Stimulated activated CD8-positive, alpha-beta memory T cell treated with anti-CD3 and anti-CD28 coated beads, Interleukin-7, amount 100 ng/mL, for 24 hours (primary cell): ENCODE results near the gene EIF2D.
A peak's percentile ranks its signal among the peaks of the same experiment; 100 is the strongest.
"Not testable (repeated sequence)": the region's sequence is repeated elsewhere in the genome, so short reads cannot be mapped to it uniquely, and the experiment has no call there.

Experiments used
- DNase-seq: peaks from one replicate; pipeline ENCODE4 v3.0.0-alpha.2; 2020; ENCODE audit warnings: low read depth

Gene EIF2D

GRCh38 chr1:206586501-206587445 is 25.5 kb downstream of the EIF2D start:
- DNase-seq: no peak

- no peak for DNase-seq
Measured at GRCh38 chr1:206584683-206585082, 27.6 kb downstream of the EIF2D start.

- DNase-seq: peak; percentile 80
Measured at GRCh38 chr1:206583707-206584648, 28.3 kb downstream of the EIF2D start.

GRCh38 chr1:206582971-206583706 is 29.1 kb downstream of the EIF2D start:
- DNase-seq: no peak

- no peak for DNase-seq
Measured at GRCh38 chr1:206582537-206582936, 29.7 kb downstream of the EIF2D start.

GRCh38 chr1:206581571-206581981 is 30.7 kb downstream of the EIF2D start:
- DNase-seq: no peak

- DNase-seq: not testable (repeated sequence)
Measured at GRCh38 chr1:206581114-206581497, 31.2 kb downstream of the EIF2D start.

GRCh38 chr1:206580438-206581113 is 31.7 kb downstream of the EIF2D start:
- no peak for DNase-seq

GRCh38 chr1:206579747-206580437 is 32.4 kb downstream of the EIF2D start:
- peak; percentile 75 for DNase-seq

GRCh38 chr1:206578978-206579374 is 33.3 kb downstream of the EIF2D start:
- DNase-seq: no peak

GRCh38 chr1:206578068-206578977 is 33.9 kb downstream of the EIF2D start:
- DNase-seq: no peak

GRCh38 chr1:206577626-206578025 is 34.6 kb downstream of the EIF2D start:
- DNase-seq: no peak

GRCh38 chr1:206575894-206576737 is 36.1 kb downstream of the EIF2D start:
- DNase-seq: no peak

- no peak for DNase-seq
Measured at GRCh38 chr1:206575165-206575893, 36.9 kb downstream of the EIF2D start.

- no peak for DNase-seq
Measured at GRCh38 chr1:206573762-206574161, 38.5 kb downstream of the EIF2D start.

GRCh38 chr1:206573319-206573718 is 38.9 kb downstream of the EIF2D start:
- DNase-seq: no peak

- DNase-seq: no peak
Measured at GRCh38 chr1:206572835-206573234, 39.4 kb downstream of the EIF2D start.

GRCh38 chr1:206570529-206570928 is 41.7 kb downstream of the EIF2D start:
- no peak for DNase-seq
